Fibroblast of skin of left biceps (primary cell): Measurements from ENCODE around the gene KCTD5.
A peak's percentile ranks its signal among the peaks of the same experiment; 100 is the strongest.
"Not testable (repeated sequence)": the region's sequence is repeated elsewhere in the genome, so short reads cannot be mapped to it uniquely, and the experiment has no call there.

Experiments used
- DNase-seq, 2 experiments: peaks; one replicate each; pipeline ENCODE4 v3.0.0-alpha.2; 2013; ENCODE audit warnings: low read depth in 2 of 2

Gene KCTD5

GRCh38 chr16:2682209-2683021 is at the start of gene KCTD5:
TSS of gene KCTD5 (plus strand) at chr16:2682523. CDS start at chr16:2682549, 26 bp downstream.
- DNase-seq: peak; percentile 85

GRCh38 chr16:2639071-2639721 is 43.1 kb upstream of the KCTD5 start:
- not testable (repeated sequence) for DNase-seq

- DNase-seq: not testable (repeated sequence)
Observed at GRCh38 chr16:2639722-2640072, 42.6 kb upstream of the KCTD5 start.

- not testable (repeated sequence) for DNase-seq
Observed at GRCh38 chr16:2642561-2642960, 39.8 kb upstream of the KCTD5 start.

- not testable (repeated sequence) for DNase-seq
Observed at GRCh38 chr16:2644754-2645453, 37.4 kb upstream of the KCTD5 start.

GRCh38 chr16:2651268-2651871 is 31.0 kb upstream of the KCTD5 start:
- DNase-seq: not testable (repeated sequence)

GRCh38 chr16:2653915-2654314 is 28.4 kb upstream of the KCTD5 start:
- DNase-seq: not testable (repeated sequence)

- not testable (repeated sequence) for DNase-seq
Observed at GRCh38 chr16:2654949-2655348, 27.4 kb upstream of the KCTD5 start.

GRCh38 chr16:2656985-2657384 is 25.3 kb upstream of the KCTD5 start:
- DNase-seq: no peak

GRCh38 chr16:2657803-2658202 is 24.5 kb upstream of the KCTD5 start:
- not testable (repeated sequence) for DNase-seq

- DNase-seq: not testable (repeated sequence)
Observed at GRCh38 chr16:2659560-2659959, 22.8 kb upstream of the KCTD5 start.

GRCh38 chr16:2660014-2660662 is 22.2 kb upstream of the KCTD5 start:
- not testable (repeated sequence) for DNase-seq

- DNase-seq: not testable (repeated sequence)
Observed at GRCh38 chr16:2660755-2661373, 21.5 kb upstream of the KCTD5 start.

GRCh38 chr16:2663553-2664546 is 18.5 kb upstream of the KCTD5 start:
- peak in 1 of 2 experiments; percentile 32 for DNase-seq

GRCh38 chr16:2664574-2664982 is 17.7 kb upstream of the KCTD5 start:
- no peak for DNase-seq

- not testable (repeated sequence) for DNase-seq
Observed at GRCh38 chr16:2666671-2667070, 15.7 kb upstream of the KCTD5 start.

- DNase-seq: not testable (repeated sequence)
Observed at GRCh38 chr16:2669587-2669986, 12.7 kb upstream of the KCTD5 start.

GRCh38 chr16:2670017-2670416 is 12.3 kb upstream of the KCTD5 start:
- not testable (repeated sequence) for DNase-seq

- not testable (repeated sequence) for DNase-seq
Observed at GRCh38 chr16:2671193-2671592, 11.1 kb upstream of the KCTD5 start.

- DNase-seq: no peak
Observed at GRCh38 chr16:2671741-2672140, 10.6 kb upstream of the KCTD5 start.
